BE2C (cell line): ENCODE measurements around the gene CTAGE1.

Experiments
- DNase-seq: peaks from one replicate; pipeline ENCODE4 v3.0.0-alpha.2; 2020
- H3K27me3 ChIP-seq: fragments of 250-450 bp; sonication (Bioruptor Pico); 2 replicates; pipeline ENCODE4 v1.5.1; 2020; ENCODE audit warnings: mild to moderate bottlenecking
- H3K36me3 ChIP-seq: fragments of 250-450 bp; sonication (Bioruptor Pico); 2 replicates; pipeline ENCODE4 v1.5.1; 2020; ENCODE audit warnings: mild to moderate bottlenecking
- H3K4me1 ChIP-seq: fragments of 250-450 bp; sonication (Bioruptor Pico); 2 replicates; pipeline ENCODE4 v1.5.1; 2020
- H3K4me3 ChIP-seq: 2 replicates; pipeline ENCODE4 v1.5.1; 2011; ENCODE audit warnings: low read depth, low read length
- H3K9me3 ChIP-seq: fragments of 250-450 bp; sonication (Bioruptor Pico); 2 replicates; pipeline ENCODE4 v1.5.1; 2020
- TF ChIP-seq, protein P1 (sequence below): IDR thresholded peaks from 2 replicates; pipeline ENCODE4 v1.5.1; 2012; ENCODE audit warnings: mild to moderate bottlenecking, low read depth, low read length

Gene CTAGE1

DNA sequence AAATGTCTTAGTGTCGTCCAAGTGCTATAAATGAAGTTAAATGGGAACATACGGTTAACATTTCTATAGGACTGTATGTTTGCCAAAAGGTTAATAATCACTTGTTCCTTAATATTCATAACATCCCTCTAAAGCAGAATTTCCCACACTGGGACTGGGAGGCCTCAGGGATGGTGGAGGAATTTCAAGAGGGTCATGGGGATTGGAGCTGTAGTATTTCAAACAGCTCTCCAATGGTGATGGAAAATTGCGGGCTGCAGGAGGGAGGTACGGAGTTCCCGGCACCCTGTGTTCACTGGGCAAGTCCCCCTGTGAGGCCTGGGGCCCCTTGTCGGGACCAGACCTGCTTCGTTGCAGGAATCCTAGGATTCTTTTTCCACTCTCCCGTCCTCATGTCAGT is 39.8 kb upstream of the CTAGE1 start:
- Histone ChIP-seq H3K36me3 (no peaks in the 10 kb centered on the region), H3K4me1 (no peaks in the 10 kb centered on the region), H3K27me3 (no peaks in the 10 kb centered on the region), H3K9me3 (no peaks in the 10 kb centered on the region), H3K4me3 (no peak overlapping the region)
- TF ChIP-seq, protein P1, sequence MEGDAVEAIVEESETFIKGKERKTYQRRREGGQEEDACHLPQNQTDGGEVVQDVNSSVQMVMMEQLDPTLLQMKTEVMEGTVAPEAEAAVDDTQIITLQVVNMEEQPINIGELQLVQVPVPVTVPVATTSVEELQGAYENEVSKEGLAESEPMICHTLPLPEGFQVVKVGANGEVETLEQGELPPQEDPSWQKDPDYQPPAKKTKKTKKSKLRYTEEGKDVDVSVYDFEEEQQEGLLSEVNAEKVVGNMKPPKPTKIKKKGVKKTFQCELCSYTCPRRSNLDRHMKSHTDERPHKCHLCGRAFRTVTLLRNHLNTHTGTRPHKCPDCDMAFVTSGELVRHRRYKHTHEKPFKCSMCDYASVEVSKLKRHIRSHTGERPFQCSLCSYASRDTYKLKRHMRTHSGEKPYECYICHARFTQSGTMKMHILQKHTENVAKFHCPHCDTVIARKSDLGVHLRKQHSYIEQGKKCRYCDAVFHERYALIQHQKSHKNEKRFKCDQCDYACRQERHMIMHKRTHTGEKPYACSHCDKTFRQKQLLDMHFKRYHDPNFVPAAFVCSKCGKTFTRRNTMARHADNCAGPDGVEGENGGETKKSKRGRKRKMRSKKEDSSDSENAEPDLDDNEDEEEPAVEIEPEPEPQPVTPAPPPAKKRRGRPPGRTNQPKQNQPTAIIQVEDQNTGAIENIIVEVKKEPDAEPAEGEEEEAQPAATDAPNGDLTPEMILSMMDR, result no peak
- DNase-seq, result no peak

DNA sequence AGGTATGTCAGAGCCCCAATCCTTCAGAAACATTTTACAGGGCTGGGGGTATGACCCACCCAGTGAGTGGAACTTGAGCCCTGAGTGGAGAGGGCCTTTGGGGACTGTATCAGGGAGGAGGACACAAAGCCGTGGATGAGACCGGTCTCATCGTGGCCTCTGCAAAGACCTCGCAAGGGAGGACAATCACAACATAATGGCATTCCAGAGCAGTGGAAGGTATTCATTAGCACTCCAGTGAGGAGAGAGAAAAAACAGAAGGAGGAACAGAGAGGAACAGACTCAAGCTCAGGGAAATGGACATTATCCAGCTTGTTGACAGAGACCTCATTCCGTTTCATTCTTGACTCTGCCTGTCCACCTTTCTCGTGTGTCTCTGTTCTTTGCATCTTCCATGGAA is 38.8 kb upstream of the CTAGE1 start:
- Histone ChIP-seq H3K4me3 (no peak overlapping the region), H3K27me3 (no peaks in the 10 kb centered on the region), H3K9me3 (no peaks in the 10 kb centered on the region), H3K4me1 (no peaks in the 10 kb centered on the region), H3K36me3 (no peaks in the 10 kb centered on the region)
- TF ChIP-seq, protein P1, result no peak
- no peak for DNase-seq

DNA sequence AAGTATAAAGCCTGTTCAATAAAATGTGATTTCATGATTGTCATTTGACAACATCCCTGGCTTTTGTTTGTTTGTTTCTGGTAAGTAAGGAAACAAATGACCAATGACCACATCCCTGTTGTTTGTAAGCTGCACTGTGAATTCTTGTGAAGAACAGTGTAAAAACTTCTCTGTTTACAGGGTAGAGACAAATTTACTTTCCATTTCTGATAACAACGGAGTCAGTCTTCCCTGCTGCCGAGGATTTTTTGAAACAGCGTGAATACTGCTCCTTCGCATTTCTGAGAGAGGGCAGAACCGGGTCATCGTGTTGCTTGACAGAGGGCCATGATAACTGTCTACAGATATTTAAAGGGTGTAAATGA is 38.4 kb upstream of the CTAGE1 start:
- H3K9me3 ChIP-seq, result no peaks in the 10 kb centered on the region
- H3K36me3 ChIP-seq, result no peaks in the 10 kb centered on the region
- TF ChIP-seq, protein P1, result no peak
- no peaks in the 10 kb centered on the region for H3K4me1 ChIP-seq
- no peak for DNase-seq
- H3K4me3 ChIP-seq, result no peak overlapping the region
- no peaks in the 10 kb centered on the region for H3K27me3 ChIP-seq

DNA sequence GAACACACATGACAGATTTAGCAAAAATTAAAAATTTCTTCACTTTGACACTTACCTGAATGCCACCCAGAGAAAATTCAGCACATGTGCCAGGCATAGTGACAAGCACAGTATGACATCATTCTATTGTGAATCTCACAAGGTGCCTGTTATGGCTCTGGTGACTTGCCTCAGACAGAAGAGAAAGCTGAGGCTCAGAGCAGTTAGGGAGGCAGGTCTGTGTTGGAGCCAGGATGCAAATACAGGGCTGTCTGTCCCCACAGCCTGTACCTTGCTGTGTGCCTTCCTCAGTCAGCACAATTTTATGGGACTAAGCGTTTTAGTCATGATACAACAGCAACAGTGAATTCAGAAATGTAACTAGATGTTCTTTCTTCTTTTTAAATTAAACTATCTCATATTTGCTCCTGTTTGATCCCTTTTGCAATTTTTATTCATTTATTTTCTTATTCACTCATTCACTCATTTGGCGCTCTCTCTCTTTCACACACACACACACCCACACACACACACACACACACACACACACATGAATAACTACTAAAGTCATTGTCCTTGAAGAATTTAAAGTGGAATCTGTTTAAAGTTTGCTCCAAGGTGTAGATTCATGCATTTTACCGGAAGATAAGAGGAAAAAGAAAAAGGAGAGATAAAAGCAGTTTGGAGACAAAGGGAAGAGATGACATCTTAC is 37.9 kb upstream of the CTAGE1 start:
- H3K4me3 ChIP-seq, result no peak overlapping the region
- no peaks in the 10 kb centered on the region for H3K27me3 ChIP-seq
- DNase-seq, result no peak
- TF ChIP-seq, protein P1, result no peak
- H3K36me3 ChIP-seq, result no peaks in the 10 kb centered on the region
- no peaks in the 10 kb centered on the region for H3K9me3 ChIP-seq
- no peaks in the 10 kb centered on the region for H3K4me1 ChIP-seq

DNA sequence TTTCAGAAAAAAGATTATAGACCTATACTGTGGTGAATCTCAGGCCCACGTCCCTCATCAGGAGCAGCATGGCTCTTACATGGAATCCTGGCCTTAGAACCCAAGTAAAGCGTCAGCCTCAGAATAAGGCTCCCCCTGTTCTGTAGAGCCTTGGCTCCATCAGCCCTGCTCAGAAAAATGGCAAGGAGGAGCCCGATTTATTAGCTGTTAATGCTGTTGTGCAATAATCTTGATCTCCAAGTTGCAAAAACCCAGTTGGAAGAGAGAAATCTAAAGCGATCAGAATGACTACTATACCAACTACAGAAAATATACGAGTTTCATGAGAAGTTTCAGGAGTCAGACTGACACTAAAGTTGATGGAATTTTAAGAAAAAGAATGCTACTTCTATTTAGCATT is 35.6 kb upstream of the CTAGE1 start:
- no peaks in the 10 kb centered on the region for H3K4me1 ChIP-seq
- no peaks in the 10 kb centered on the region for H3K36me3 ChIP-seq
- TF ChIP-seq, protein P1, result no peak
- no peaks in the 10 kb centered on the region for H3K9me3 ChIP-seq
- no peaks in the 10 kb centered on the region for H3K27me3 ChIP-seq
- H3K4me3 ChIP-seq, result no peak overlapping the region
- DNase-seq, result no peak

DNA sequence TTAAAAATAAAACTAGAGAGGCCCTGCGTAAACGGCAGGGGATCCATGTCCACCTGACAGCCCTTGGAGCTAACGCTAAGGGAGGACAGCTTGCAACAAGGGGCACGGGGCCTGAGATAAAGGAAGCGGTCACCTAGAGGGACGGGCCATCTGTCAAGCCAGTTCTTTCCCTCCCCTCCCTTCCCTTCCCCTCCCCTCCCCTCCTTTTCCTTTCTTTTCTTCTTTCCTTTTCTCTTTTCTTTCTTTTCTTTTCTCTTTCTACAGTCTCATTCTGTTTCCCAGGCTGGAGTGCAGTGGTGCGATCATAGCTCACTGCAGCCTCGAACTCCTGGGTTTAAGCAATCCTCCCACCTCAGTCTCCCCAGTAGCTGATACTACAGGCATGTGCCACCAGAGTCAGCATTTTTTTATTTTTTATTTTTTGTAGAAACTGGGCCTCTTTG is 34.5 kb upstream of the CTAGE1 start:
- TF ChIP-seq, protein P1, result no peak
- no peaks in the 10 kb centered on the region for H3K4me1 ChIP-seq
- DNase-seq, result no peak
- H3K4me3 ChIP-seq, result no peak overlapping the region
- H3K36me3 ChIP-seq, result no peaks in the 10 kb centered on the region
- H3K27me3 ChIP-seq, result no peaks in the 10 kb centered on the region
- no peaks in the 10 kb centered on the region for H3K9me3 ChIP-seq
